ENCODE results near the gene CLCN7. TPM values are rescaled to one million over a fixed set of nuclear protein-coding genes. Genes with fewer than 3 reads are reported as not detected.

CLCN7 gene
- total and polyA plus RNA-seq, 2 donors (not counting 3 experiments of a cell fraction or from before 2014, with no cell fraction given), result 59.8 to 94.9 TPM

DNA sequence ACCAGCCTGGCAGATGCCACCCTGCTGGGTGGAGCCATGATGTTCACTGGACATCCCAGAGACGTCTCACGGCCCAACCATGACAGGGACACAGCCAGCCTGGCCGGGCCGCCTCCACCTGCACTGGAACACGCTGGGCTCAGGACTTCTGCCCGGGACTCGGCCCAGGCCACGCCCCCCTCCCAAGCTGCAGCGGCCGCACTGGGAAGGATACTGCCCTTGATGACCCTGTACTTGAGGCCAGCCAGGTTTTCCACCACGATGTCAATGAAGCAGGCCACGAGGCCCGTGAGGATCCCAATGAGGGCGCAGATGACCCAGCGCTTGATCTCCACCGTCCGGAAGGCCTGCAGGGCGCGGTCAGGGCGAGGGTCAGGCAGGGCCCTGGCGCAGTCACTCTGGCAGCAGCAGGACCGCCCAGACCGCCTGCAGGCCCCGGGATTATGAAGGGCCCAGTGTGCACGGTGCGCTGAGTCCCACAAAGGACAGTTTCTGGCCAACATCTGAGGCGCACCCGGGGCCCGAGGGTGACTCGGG is 14.2 kb downstream of the CLCN7 start:
- no peak overlapping the region for H3K4me2 ChIP-seq (ENCODE audit: insufficient read depth, low read length)
- no peak overlapping the region for H3K9ac ChIP-seq (replicated peaks; ENCODE audit: extremely low read depth, insufficient read depth, low read length)
- H2AFZ ChIP-seq (ENCODE audit: low read depth, low read length), result no peak overlapping the region
- peaks cover 0 to 33% of the 10 kb centered on the region in 2 experiments for H3K36me3 ChIP-seq (ENCODE audit: control insufficient read depth in 2 of 2, extremely low read depth in 1 of 2, insufficient read depth in 2 of 2, low read length in 2 of 2)
- TF ChIP-seq, protein P1, sequence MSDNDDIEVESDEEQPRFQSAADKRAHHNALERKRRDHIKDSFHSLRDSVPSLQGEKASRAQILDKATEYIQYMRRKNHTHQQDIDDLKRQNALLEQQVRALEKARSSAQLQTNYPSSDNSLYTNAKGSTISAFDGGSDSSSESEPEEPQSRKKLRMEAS (IDR thresholded peaks at IDR 0.05; ENCODE audit: insufficient read depth, insufficient read length), result no peak
- TF ChIP-seq FOS (IDR thresholded peaks at IDR 0.05; ENCODE audit: borderline replicate concordance, insufficient read depth, low read length) (no peak), JUN (IDR thresholded peaks at IDR 0.05; ENCODE audit: borderline replicate concordance, insufficient read depth, insufficient read length, low read depth) (no peak), EZH2 (IDR thresholded peaks at IDR 0.05; ENCODE audit: borderline replicate concordance, low read depth, low read length, severe bottlenecking) (no peak), GATA2 (IDR thresholded peaks at IDR 0.05; ENCODE audit: insufficient read depth, insufficient read length, low read depth, low read length) (no peak)
- H3K27ac ChIP-seq (ENCODE audit: insufficient read depth, low read depth, low read length), result no peak overlapping the region
- BruUV-seq (replicated peaks), result no TSS peak
- FAIRE-seq (no peak), DNase-seq (ENCODE audit: low read depth, low spot score) (no peak)
- dilution Hi-C loops (cut with MboI; ENCODE audit: extremely low pct_ligation_motif_present, low sequenced_read_pairs) (no loop called here), intact Hi-C loops (cut with micrococcal nuclease) (no loop called here)
- ChIA-PET CTCF (no interaction called here), POLR2A (no interaction called here)
- H3K9me1 ChIP-seq (replicated peaks; ENCODE audit: control insufficient read depth, extremely low read depth, insufficient read depth, low read length), result no peaks in the 10 kb centered on the region
- no peaks in the 10 kb centered on the region for H4K20me1 ChIP-seq (replicated peaks; ENCODE audit: control insufficient read depth, extremely low read depth, insufficient read depth, low read length)
- H3K27me3 ChIP-seq (ENCODE audit: control insufficient read depth in 2 of 2, insufficient read depth in 2 of 2, low read length in 2 of 2), result no peaks in the 10 kb centered on the region
- no peak overlapping the region for H3K4me3 ChIP-seq (replicated peaks in 1 of 3; ENCODE audit: insufficient read depth in 1 of 3, low read depth in 1 of 3, low read length in 3 of 3)
- no peaks in the 10 kb centered on the region for H3K9me3 ChIP-seq (replicated peaks; ENCODE audit: control insufficient read depth, insufficient read depth, low read length)
- no peaks in the 10 kb centered on the region for H3K4me1 ChIP-seq (ENCODE audit: control insufficient read depth, extremely low read depth, insufficient read depth, low read length)
- no peaks in the 10 kb centered on the region for H3K79me2 ChIP-seq (ENCODE audit: control insufficient read depth, insufficient read depth, low read length)

DNA sequence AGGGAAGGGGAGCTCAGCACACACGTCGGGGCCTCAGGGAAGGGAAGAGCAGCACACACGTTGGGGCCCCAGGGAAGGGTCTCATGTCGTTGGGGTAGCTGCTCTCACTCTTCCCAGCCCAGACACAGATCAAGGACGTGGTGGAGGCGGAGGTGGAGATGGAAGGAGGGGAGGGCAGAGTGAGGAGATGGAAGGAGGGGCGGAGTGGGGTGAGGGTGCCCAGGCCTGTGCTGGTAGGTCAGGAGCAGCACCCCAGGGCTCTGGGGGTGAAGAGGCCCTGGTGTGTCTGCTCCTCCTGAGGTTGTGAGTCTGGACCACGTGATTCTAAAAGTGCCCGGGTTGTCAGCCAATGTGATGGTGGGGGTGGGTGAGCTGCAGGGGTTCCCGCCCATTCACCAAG is 14.9 kb downstream of the CLCN7 start:
- TF ChIP-seq GATA2 (IDR thresholded peaks at IDR 0.05; ENCODE audit: insufficient read depth, insufficient read length, low read depth, low read length) (no peak), POLR2AphosphoS5 (IDR thresholded peaks at IDR 0.05; ENCODE audit: insufficient read depth, low read depth, low read length) (no peak), EZH2 (IDR thresholded peaks at IDR 0.05; ENCODE audit: borderline replicate concordance, low read depth, low read length, severe bottlenecking) (no peak), JUN (IDR thresholded peaks at IDR 0.05; ENCODE audit: borderline replicate concordance, insufficient read depth, insufficient read length, low read depth) (no peak), POLR2A (IDR thresholded peaks at IDR 0.05; ENCODE audit: low read depth, low read length) (no peak), MYC (IDR thresholded peaks at IDR 0.05; ENCODE audit: low read depth, low read length) (no peak), FOS (IDR thresholded peaks at IDR 0.05; ENCODE audit: borderline replicate concordance, insufficient read depth, low read length) (no peak)
- TF ChIP-seq, protein P2, sequence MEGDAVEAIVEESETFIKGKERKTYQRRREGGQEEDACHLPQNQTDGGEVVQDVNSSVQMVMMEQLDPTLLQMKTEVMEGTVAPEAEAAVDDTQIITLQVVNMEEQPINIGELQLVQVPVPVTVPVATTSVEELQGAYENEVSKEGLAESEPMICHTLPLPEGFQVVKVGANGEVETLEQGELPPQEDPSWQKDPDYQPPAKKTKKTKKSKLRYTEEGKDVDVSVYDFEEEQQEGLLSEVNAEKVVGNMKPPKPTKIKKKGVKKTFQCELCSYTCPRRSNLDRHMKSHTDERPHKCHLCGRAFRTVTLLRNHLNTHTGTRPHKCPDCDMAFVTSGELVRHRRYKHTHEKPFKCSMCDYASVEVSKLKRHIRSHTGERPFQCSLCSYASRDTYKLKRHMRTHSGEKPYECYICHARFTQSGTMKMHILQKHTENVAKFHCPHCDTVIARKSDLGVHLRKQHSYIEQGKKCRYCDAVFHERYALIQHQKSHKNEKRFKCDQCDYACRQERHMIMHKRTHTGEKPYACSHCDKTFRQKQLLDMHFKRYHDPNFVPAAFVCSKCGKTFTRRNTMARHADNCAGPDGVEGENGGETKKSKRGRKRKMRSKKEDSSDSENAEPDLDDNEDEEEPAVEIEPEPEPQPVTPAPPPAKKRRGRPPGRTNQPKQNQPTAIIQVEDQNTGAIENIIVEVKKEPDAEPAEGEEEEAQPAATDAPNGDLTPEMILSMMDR (IDR thresholded peaks at IDR 0.05; ENCODE audit: extremely low read depth in 1 of 2, insufficient read depth in 1 of 2, low read depth in 1 of 2, low read length in 2 of 2), result no peak
- TF ChIP-seq, protein P1 (IDR thresholded peaks at IDR 0.05; ENCODE audit: insufficient read depth, insufficient read length), result no peak
- no peak overlapping the region for H3K4me3 ChIP-seq (replicated peaks in 1 of 3; ENCODE audit: insufficient read depth in 1 of 3, low read depth in 1 of 3, low read length in 3 of 3)
- no peak overlapping the region for H3K4me2 ChIP-seq (ENCODE audit: insufficient read depth, low read length)
- H3K36me3 ChIP-seq (ENCODE audit: control insufficient read depth in 2 of 2, extremely low read depth in 1 of 2, insufficient read depth in 2 of 2, low read length in 2 of 2), result peaks cover 0 to 37% of the 10 kb centered on the region in 2 experiments
- H3K9me1 ChIP-seq (replicated peaks; ENCODE audit: control insufficient read depth, extremely low read depth, insufficient read depth, low read length), result no peaks in the 10 kb centered on the region
- no peaks in the 10 kb centered on the region for H3K9me3 ChIP-seq (replicated peaks; ENCODE audit: control insufficient read depth, insufficient read depth, low read length)
- intact Hi-C loops (cut with micrococcal nuclease) (no loop called here), dilution Hi-C loops (cut with MboI; ENCODE audit: extremely low pct_ligation_motif_present, low sequenced_read_pairs) (no loop called here)
- BruUV-seq (replicated peaks), result no TSS peak
- FAIRE-seq (no peak), DNase-seq (ENCODE audit: low read depth, low spot score) (no peak)
- no peaks in the 10 kb centered on the region for H3K4me1 ChIP-seq (ENCODE audit: control insufficient read depth, extremely low read depth, insufficient read depth, low read length)
- POLR2A ChIA-PET, result no interaction called here
- H3K27ac ChIP-seq (ENCODE audit: insufficient read depth, low read depth, low read length), result no peak overlapping the region
- H4K20me1 ChIP-seq (replicated peaks; ENCODE audit: control insufficient read depth, extremely low read depth, insufficient read depth, low read length), result no peaks in the 10 kb centered on the region
- H2AFZ ChIP-seq (ENCODE audit: low read depth, low read length), result no peak overlapping the region
- CTCF ChIA-PET, result no interaction called here
- H3K79me2 ChIP-seq (ENCODE audit: control insufficient read depth, insufficient read depth, low read length), result no peaks in the 10 kb centered on the region
- no peak overlapping the region for H3K9ac ChIP-seq (replicated peaks; ENCODE audit: extremely low read depth, insufficient read depth, low read length)
- H3K27me3 ChIP-seq (ENCODE audit: control insufficient read depth in 2 of 2, insufficient read depth in 2 of 2, low read length in 2 of 2), result no peaks in the 10 kb centered on the region
